Neuronal stem cell (in vitro differentiated cells): Measurements from ENCODE around the gene SH2D4B.

ENCODE experiments used
- DNase-seq: peaks from one replicate; pipeline ENCODE4 v3.0.0-alpha.2; 2013; ENCODE audit warnings: low spot score
- H2AFZ ChIP-seq: one replicate; pipeline ENCODE4 v1.6.1; 2013; ENCODE audit warnings: mild to moderate bottlenecking, low read length, inconsistent platforms
- H2AK5ac ChIP-seq: 2 replicates; pipeline ENCODE4 v1.6.1; 2013; ENCODE audit warnings: low read depth, mild to moderate bottlenecking, inconsistent platforms, low read length, moderate library complexity, mixed read lengths
- H2BK120ac ChIP-seq: 2 replicates; pipeline ENCODE4 v1.6.1; 2013; ENCODE audit warnings: low read depth, mild to moderate bottlenecking, inconsistent platforms, low read length, moderate library complexity, mixed read lengths
- H2BK12ac ChIP-seq: one replicate; pipeline ENCODE4 v1.6.1; 2013; ENCODE audit warnings: low read length, inconsistent platforms
- H2BK15ac ChIP-seq: 2 replicates; pipeline ENCODE4 v1.6.1; 2013; ENCODE audit warnings: mild to moderate bottlenecking, low read length, inconsistent platforms, mixed read lengths
- H2BK5ac ChIP-seq: one replicate; pipeline ENCODE4 v1.6.1; 2013; ENCODE audit warnings: inconsistent platforms, mild to moderate bottlenecking, low read length, moderate library complexity
- H3K14ac ChIP-seq: one replicate; pipeline ENCODE4 v1.6.1; 2013; ENCODE audit warnings: low read length, inconsistent platforms
- H3K18ac ChIP-seq: 2 replicates; pipeline ENCODE4 v1.6.1; 2013; ENCODE audit warnings: low read length, inconsistent platforms
- H3K23ac ChIP-seq: 2 replicates; pipeline ENCODE4 v1.6.1; 2013; ENCODE audit warnings: low read depth, mild to moderate bottlenecking, mixed read lengths, low read length, inconsistent platforms; ENCODE audit not compliant: poor library complexity
- H3K27ac ChIP-seq: replicated peaks from 3 replicates; pipeline ENCODE4 v1.5.1; 2013; ENCODE audit warnings: low read length, inconsistent platforms
- H3K27me3 ChIP-seq, 3 experiments: 2 replicates each; pipeline ENCODE4 v1.6.1; 2013; ENCODE audit warnings: low read length in 3 of 3, mild to moderate bottlenecking in 2 of 3, inconsistent platforms in 1 of 3, low read depth in 1 of 3, mixed read lengths in 1 of 3, moderate library complexity in 1 of 3; ENCODE audit not compliant: control insufficient read depth in 3 of 3, insufficient read depth in 3 of 3
- H3K36me3 ChIP-seq, 2 donors: replicated peaks in 1 of 2; 2 replicates each; pipeline ENCODE4 v1.6.1; 2013; ENCODE audit warnings: low read length in 2 of 2; ENCODE audit not compliant: control insufficient read depth in 2 of 2, insufficient read depth in 2 of 2
- H3K4ac ChIP-seq: 2 replicates; pipeline ENCODE4 v1.6.1; 2013; ENCODE audit warnings: inconsistent platforms, mild to moderate bottlenecking, low read length, moderate library complexity
- H3K4me1 ChIP-seq, 2 donors: 1 replicate in 1 of 2; 2 replicates in 1 of 2; pipeline ENCODE4 v1.6.1; 2013; ENCODE audit warnings: low read length in 2 of 2, low read depth in 1 of 2; ENCODE audit not compliant: control insufficient read depth in 2 of 2, insufficient read depth in 1 of 2
- H3K4me2 ChIP-seq: one replicate; pipeline ENCODE4 v1.6.1; 2013; ENCODE audit warnings: mild to moderate bottlenecking, low read length, inconsistent platforms; ENCODE audit not compliant: insufficient read depth, poor library complexity, severe bottlenecking
- H3K4me3 ChIP-seq, 2 donors: 2 replicates each; pipeline ENCODE4 v1.5.1; 2013; ENCODE audit warnings: low read length in 2 of 2, mild to moderate bottlenecking in 2 of 2, inconsistent platforms in 1 of 2, moderate library complexity in 1 of 2
- H3K79me1 ChIP-seq: one replicate; pipeline ENCODE4 v1.6.1; 2013; ENCODE audit warnings: low read depth, mild to moderate bottlenecking, inconsistent platforms, low read length, moderate library complexity
- H3K9ac ChIP-seq: one replicate; pipeline ENCODE4 v1.6.1; 2013; ENCODE audit warnings: mild to moderate bottlenecking, low read depth, low read length, inconsistent platforms; ENCODE audit not compliant: poor library complexity
- H3K9me3 ChIP-seq, 2 donors: replicated peaks in 1 of 2; 2 replicates each; pipeline versions ENCODE3 to v1.6.1; 2013; ENCODE audit warnings: low read length in 2 of 2, mild to moderate bottlenecking in 2 of 2, inconsistent platforms in 1 of 2, low read depth in 1 of 2, mixed read lengths in 1 of 2, moderate library complexity in 1 of 2; ENCODE audit not compliant: control insufficient read depth in 2 of 2, insufficient read depth in 1 of 2
- H4K8ac ChIP-seq: one replicate; pipeline ENCODE4 v1.6.1; 2013; ENCODE audit warnings: low read depth, mild to moderate bottlenecking, inconsistent platforms, low read length, moderate library complexity
- H4K91ac ChIP-seq: one replicate; pipeline ENCODE4 v1.6.1; 2013; ENCODE audit warnings: low read length, low read depth, mild to moderate bottlenecking, inconsistent platforms; ENCODE audit not compliant: poor library complexity
- WGBS, 2 donors: extraction: QIAGEN DNeasy Blood & Tissue Kit; methylation state at CpG; one replicate each; pipeline ENCODE4 v1.1.7; 2013; ENCODE audit warnings: missing lambda C conversion rate in 2 of 2, mixed read lengths in 1 of 2; ENCODE audit not compliant: insufficient read length in 2 of 2, insufficient replicate concordance in 1 of 2; ENCODE audit errors: extremely low coverage in 2 of 2; 5-methylcytosine and 5-hydroxymethylcytosine counted together

Gene SH2D4B

DNA sequence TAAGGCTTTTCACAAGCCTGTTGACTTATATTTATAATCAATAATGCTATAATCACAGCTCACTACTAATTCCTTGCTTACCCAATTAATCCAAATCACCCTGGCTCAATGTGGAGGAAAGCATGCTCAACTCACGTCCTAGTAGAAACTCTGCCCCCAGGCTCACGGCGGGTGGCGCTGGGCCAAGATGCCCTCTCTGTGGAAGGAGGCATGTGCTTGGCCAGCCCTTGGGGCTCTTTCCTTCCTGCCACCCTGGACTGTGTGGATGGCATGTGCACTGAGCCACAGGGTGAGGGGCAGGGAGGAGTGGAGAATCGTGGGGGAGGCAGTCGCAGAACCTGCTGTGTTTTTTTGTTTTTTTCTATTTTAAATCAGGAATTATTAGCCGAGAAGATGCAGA, 96.2 kb downstream of the SH2D4B start:
- Histone ChIP-seq H4K8ac (no peak overlapping the region), H3K36me3 (no peaks in the 10 kb centered on the region), H3K4ac (no peak overlapping the region), H2BK15ac (no peak overlapping the region), H3K9me3 (no peaks in the 10 kb centered on the region), H2BK5ac (no peak overlapping the region), H3K79me1 (no peaks in the 10 kb centered on the region), H3K14ac (no peak overlapping the region), H3K9ac (no peak overlapping the region), H3K4me2 (no peak overlapping the region), H2BK120ac (no peak overlapping the region), H2AK5ac (no peak overlapping the region), H3K4me3 (no peak overlapping the region), H3K18ac (no peak overlapping the region), H3K27ac (no peak overlapping the region), H3K4me1 (no peaks in the 10 kb centered on the region), H2AFZ (no peak overlapping the region), H3K27me3 (no peaks in the 10 kb centered on the region), H2BK12ac (no peak overlapping the region), H4K91ac (no peak overlapping the region), H3K23ac (no peak overlapping the region)
- DNase-seq, result no peak
- no CpG with 5 or more reads among the region's 7 CpGs for WGBS, 2 donors

DNA sequence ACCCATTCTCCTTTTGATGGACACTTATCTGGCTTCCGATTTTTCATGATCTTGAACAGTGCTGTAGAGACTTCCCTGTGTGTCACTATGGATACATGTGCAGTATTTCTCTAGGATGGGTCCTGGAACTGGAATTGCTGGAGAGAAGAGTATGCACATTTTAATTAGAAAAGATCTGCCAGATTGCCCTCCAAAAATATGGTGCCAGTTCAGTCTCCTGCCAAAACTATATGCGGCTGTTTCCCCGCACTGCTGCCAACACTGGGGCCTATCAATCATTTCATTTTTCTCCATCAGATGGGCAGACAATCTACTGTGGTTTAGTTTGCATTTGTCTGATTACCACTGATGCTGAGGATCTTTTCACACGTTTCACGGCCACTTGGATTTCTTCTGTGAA, 105.0 kb downstream of the SH2D4B start:
- H3K4me3 ChIP-seq, result no peak overlapping the region
- no peak overlapping the region for H4K91ac ChIP-seq
- H3K9me3 ChIP-seq, result no peaks in the 10 kb centered on the region
- no peak overlapping the region for H3K4ac ChIP-seq
- no peaks in the 10 kb centered on the region for H3K79me1 ChIP-seq
- no peak overlapping the region for H2AFZ ChIP-seq
- no peak overlapping the region for H2BK120ac ChIP-seq
- no peaks in the 10 kb centered on the region for H3K4me1 ChIP-seq
- H4K8ac ChIP-seq, result no peak overlapping the region
- no peak for DNase-seq
- no peak overlapping the region for H3K23ac ChIP-seq
- H3K27me3 ChIP-seq, result no peaks in the 10 kb centered on the region
- H3K4me2 ChIP-seq, result no peak overlapping the region
- H3K9ac ChIP-seq, result no peak overlapping the region
- no peak overlapping the region for H2AK5ac ChIP-seq
- H2BK12ac ChIP-seq, result no peak overlapping the region
- no peak overlapping the region for H2BK15ac ChIP-seq
- H3K18ac ChIP-seq, result no peak overlapping the region
- no peak overlapping the region for H3K27ac ChIP-seq
- no peaks in the 10 kb centered on the region for H3K36me3 ChIP-seq
- H2BK5ac ChIP-seq, result no peak overlapping the region
- no peak overlapping the region for H3K14ac ChIP-seq
- no CpG with 5 or more reads among the region's 5 CpGs for WGBS, 2 donors

DNA sequence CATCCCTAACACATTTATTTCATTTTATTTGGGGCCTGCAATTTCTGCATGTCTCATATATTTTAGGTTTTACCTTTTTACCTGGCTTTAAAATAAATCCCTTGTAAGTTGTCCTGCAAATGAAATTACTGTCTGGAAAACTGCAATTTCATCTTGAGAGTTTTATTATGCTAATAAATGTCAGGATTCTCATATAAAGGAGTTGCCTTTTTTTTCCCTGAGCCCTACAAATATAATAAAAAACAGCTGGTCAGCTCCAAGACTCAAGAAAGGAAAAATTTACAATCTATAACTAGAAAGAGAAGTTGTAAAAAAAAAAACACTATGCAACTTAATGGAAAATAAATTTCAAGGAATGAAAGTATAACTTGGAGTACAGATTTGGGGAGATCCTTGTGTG, 108.7 kb downstream of the SH2D4B start:
- Histone ChIP-seq H3K4ac (no peak overlapping the region), H2BK15ac (no peak overlapping the region), H3K36me3 (no peaks in the 10 kb centered on the region), H2AFZ (no peak overlapping the region), H4K91ac (no peak overlapping the region), H3K4me2 (no peak overlapping the region), H3K14ac (no peak overlapping the region), H2BK120ac (no peak overlapping the region), H3K4me1 (peaks cover 0 to 3% of the 10 kb centered on the region in 2 donors), H2BK12ac (no peak overlapping the region), H3K79me1 (no peaks in the 10 kb centered on the region), H3K23ac (no peak overlapping the region), H4K8ac (no peak overlapping the region), H2BK5ac (no peak overlapping the region), H3K27ac (no peak overlapping the region), H3K18ac (no peak overlapping the region), H3K4me3 (no peak overlapping the region), H3K9ac (no peak overlapping the region), H3K9me3 (no peaks in the 10 kb centered on the region), H3K27me3 (peaks cover 0 to 2% (median 0%) of the 10 kb centered on the region in 3 experiments), H2AK5ac (no peak overlapping the region)
- DNase-seq, result no peak

DNA sequence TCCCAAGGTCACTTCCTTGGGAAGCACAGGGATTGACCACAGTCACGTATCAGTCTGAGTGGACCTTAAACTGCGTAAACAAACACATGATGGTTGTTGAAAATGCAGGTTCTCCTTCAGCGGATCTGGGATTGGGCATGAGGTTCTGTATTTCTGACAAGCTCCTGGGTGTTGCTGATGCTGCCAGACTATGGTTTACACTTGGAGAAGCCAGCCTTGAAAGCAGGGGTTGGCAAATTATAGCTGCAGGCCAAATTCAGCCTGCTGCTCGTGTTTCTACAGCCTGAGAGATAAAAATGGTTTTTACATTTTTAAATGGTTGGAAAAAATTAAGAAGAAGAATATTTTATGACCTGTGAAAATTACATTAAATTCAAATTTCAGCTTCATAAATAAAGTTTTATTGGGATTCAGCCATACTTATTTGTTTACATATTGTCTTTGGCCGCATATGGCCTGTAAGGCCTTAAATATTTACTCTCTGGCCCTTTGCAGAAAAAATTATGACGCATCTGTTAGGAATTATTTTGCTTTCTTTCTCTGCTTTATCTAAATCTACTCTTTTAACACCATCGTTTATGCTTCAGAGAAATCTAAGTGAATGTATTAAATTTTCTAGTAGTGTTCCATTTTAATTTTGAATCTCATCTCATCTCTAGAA, 109.6 kb downstream of the SH2D4B start:
- Histone ChIP-seq H2AFZ (no peak overlapping the region), H2BK120ac (no peak overlapping the region), H2BK15ac (no peak overlapping the region)

More for the DNA sequence above, 109.6 kb downstream of the SH2D4B start:
- H2BK5ac ChIP-seq, result no peak overlapping the region
- no peak overlapping the region for H3K4me2 ChIP-seq
- peaks cover 0 to 2% (median 0%) of the 10 kb centered on the region in 3 experiments for H3K27me3 ChIP-seq
- no peak overlapping the region for H4K91ac ChIP-seq
- H2AK5ac ChIP-seq, result no peak overlapping the region
- no peaks in the 10 kb centered on the region for H3K79me1 ChIP-seq
- DNase-seq, result no peak
- no peak overlapping the region for H3K9ac ChIP-seq
- no CpG with 5 or more reads among the region's 7 CpGs for WGBS, 2 donors
- no peak overlapping the region for H3K18ac ChIP-seq
- no peaks in the 10 kb centered on the region for H3K36me3 ChIP-seq
- no peak overlapping the region for H3K14ac ChIP-seq
- no peak overlapping the region for H3K23ac ChIP-seq
- no peaks in the 10 kb centered on the region for H3K9me3 ChIP-seq
- H2BK12ac ChIP-seq, result no peak overlapping the region
- no peak overlapping the region for H3K4ac ChIP-seq
- H4K8ac ChIP-seq, result no peak overlapping the region
- H3K4me3 ChIP-seq, result no peak overlapping the region
- peaks cover 0 to 3% of the 10 kb centered on the region in 2 donors for H3K4me1 ChIP-seq
- H3K27ac ChIP-seq, result no peak overlapping the region
